Measurements from ENCODE around the gene VKORC1.

DNA sequence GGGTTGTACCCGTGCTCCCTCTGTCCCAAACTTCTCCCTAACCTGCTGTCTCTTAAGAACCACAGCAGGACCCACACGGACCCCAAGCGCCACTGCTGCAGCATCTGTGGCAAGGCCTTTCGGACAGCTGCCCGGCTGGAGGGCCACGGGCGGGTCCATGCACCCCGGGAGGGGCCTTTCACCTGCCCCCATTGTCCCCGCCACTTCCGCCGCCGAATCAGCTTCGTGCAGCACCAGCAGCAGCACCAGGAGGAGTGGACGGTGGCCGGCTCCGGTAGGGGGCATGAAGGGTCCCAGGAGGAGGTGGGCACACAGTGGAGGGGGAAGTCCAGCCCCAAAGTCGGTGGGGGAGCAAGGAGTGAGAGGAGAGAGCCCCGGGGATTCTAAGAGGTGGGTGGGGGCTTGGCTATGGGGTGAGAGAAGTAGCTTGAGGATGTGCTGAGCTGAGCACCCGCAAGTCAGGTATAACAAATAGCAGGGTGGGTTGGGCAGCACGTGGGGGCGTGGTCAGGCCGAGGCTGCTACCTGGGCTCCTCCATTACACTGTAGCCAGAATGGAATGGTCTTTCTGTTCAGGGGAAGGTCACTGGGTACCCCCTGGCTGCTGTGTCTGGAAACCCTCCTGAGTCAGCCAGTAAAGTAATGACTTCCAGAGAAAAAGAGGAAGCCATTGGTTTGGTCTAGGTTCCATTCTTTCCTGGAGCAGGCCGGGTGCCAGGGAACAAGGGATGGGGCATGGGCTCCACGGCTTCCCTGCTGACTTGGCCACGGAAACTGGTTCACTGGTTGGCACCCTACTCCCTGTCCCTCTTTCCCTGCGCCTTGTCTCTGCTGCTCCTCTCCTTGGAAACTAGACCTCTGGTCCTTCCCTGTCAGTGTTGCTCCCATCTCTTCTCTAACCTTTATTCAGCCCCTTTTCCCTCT, 12.9 kb downstream of the VKORC1 start:
- TF ChIP-seq EZH2 (IDR thresholded peaks at IDR 0.05; ENCODE audit: low read length, missing control alignments) (no peak), CTCF (conservative IDR thresholded peaks at IDR 0.05 in 1 of 2, IDR thresholded peaks at IDR 0.05 in 1 of 2; ENCODE audit: low read depth in 1 of 2, low read length in 2 of 2) (no peak)

Measured in fibroblast of lung (primary cell).